SU-DHL-6 (cell line): ENCODE measurements around the gene CACNA1C.

ENCODE experiments used
- H2AFZ ChIP-seq: fragments of 200-600 bp; sonication (generic); 2 replicates; pipeline ENCODE4 v1.6.1; 2014; ENCODE audit warnings: low read depth, mild to moderate bottlenecking, moderate library complexity, mixed read lengths, antibody characterized with exemption, low read length; ENCODE audit not compliant: severe bottlenecking
- H3F3A ChIP-seq: fragments of 200-600 bp; shearing (Covaris generic); 2 replicates; pipeline ENCODE4 v1.6.0; 2016; ENCODE audit warnings: antibody characterized with exemption, mild to moderate bottlenecking; ENCODE audit not compliant: insufficient read depth
- H3K27ac ChIP-seq: fragments of 200-600 bp; sonication (generic); 2 replicates; pipeline ENCODE4 v1.5.1; 2016; ENCODE audit warnings: low read depth, mild to moderate bottlenecking, low read length, moderate library complexity, mixed read lengths
- H3K27me3 ChIP-seq: fragments of 200-600 bp; sonication (generic), shearing (Covaris generic); 2 replicates; pipeline ENCODE4 v1.6.0; 2014; ENCODE audit warnings: mild to moderate bottlenecking, low read length
- H3K36me3 ChIP-seq: fragments of 200-600 bp; sonication (generic); 2 replicates; pipeline ENCODE4 v1.6.1; 2014; ENCODE audit warnings: mild to moderate bottlenecking, low read length, mixed read lengths
- H3K4me2 ChIP-seq: fragments of 300-600, 200-600 bp; shearing (Covaris generic), sonication (generic); 2 replicates; pipeline ENCODE4 v1.6.0; 2014; ENCODE audit warnings: low read length, low read depth, mild to moderate bottlenecking; ENCODE audit not compliant: poor library complexity, severe bottlenecking
- H3K4me3 ChIP-seq: fragments of 200-600 bp; sonication (generic); 2 replicates; pipeline ENCODE4 v1.5.1; 2014; ENCODE audit warnings: antibody characterized with exemption, low read length, mild to moderate bottlenecking, mixed read lengths; ENCODE audit not compliant: insufficient read depth, poor library complexity, severe bottlenecking
- H3K79me2 ChIP-seq: fragments of 200-600 bp; sonication (generic); 2 replicates; pipeline ENCODE4 v1.6.1; 2014; ENCODE audit warnings: mild to moderate bottlenecking, low read length, moderate library complexity; ENCODE audit not compliant: insufficient read depth
- H3K9ac ChIP-seq: fragments of 200-600 bp; sonication (generic); 2 replicates; pipeline ENCODE4 v1.7.0; 2014; ENCODE audit warnings: mild to moderate bottlenecking, low read length
- H3K9me2 ChIP-seq: fragments of 200-600 bp; sonication (generic); replicated peaks from 2 replicates; pipeline ENCODE4 v1.6.1; 2014; ENCODE audit warnings: low read length; ENCODE audit not compliant: insufficient read depth
- H3K9me3 ChIP-seq: fragments of 200-600 bp; sonication (generic); 2 replicates; pipeline ENCODE4 v1.6.1; 2014; ENCODE audit warnings: low read length, mixed read lengths; ENCODE audit not compliant: insufficient read depth
- H4K20me1 ChIP-seq: fragments of 200-600 bp; sonication (generic); 2 replicates; pipeline ENCODE4 v1.6.1; 2014; ENCODE audit warnings: low read depth, mild to moderate bottlenecking, antibody characterized with exemption, low read length, moderate library complexity, mixed read lengths
- EZH2phosphoT487 ChIP-seq: fragments of 200-600 bp; sonication (generic), shearing (Covaris generic); conservative IDR thresholded peaks from 2 replicates; pipeline ENCODE4 v1.6.1; 2018; ENCODE audit warnings: mild to moderate bottlenecking, antibody characterized with exemption, low read length, moderate library complexity, mixed read lengths
- TF ChIP-seq, protein P1 (sequence below): fragments of 200-600 bp; sonication (generic); IDR thresholded peaks from one replicate; pipeline ENCODE4 v1.5.1; 2017; ENCODE audit warnings: antibody characterized with exemption, mild to moderate bottlenecking, low read length, moderate library complexity; ENCODE audit not compliant: insufficient read depth, poor library complexity, severe bottlenecking

Gene CACNA1C

GRCh38 chr12:2034633-2035430, 18.0 kb upstream of the CACNA1C start:
- H3K79me2 ChIP-seq, result no peaks in the 10 kb centered on the region
- no peaks in the 10 kb centered on the region for H3F3A ChIP-seq
- H3K4me3 ChIP-seq, result peak overlapping the region; percentile 42
- H3K4me2 ChIP-seq, result peak overlapping the region; percentile 54
- H3K9me3 ChIP-seq, result no peaks in the 10 kb centered on the region
- H4K20me1 ChIP-seq, result no peaks in the 10 kb centered on the region
- TF ChIP-seq EZH2phosphoT487, result no peak
- TF ChIP-seq, protein P1, sequence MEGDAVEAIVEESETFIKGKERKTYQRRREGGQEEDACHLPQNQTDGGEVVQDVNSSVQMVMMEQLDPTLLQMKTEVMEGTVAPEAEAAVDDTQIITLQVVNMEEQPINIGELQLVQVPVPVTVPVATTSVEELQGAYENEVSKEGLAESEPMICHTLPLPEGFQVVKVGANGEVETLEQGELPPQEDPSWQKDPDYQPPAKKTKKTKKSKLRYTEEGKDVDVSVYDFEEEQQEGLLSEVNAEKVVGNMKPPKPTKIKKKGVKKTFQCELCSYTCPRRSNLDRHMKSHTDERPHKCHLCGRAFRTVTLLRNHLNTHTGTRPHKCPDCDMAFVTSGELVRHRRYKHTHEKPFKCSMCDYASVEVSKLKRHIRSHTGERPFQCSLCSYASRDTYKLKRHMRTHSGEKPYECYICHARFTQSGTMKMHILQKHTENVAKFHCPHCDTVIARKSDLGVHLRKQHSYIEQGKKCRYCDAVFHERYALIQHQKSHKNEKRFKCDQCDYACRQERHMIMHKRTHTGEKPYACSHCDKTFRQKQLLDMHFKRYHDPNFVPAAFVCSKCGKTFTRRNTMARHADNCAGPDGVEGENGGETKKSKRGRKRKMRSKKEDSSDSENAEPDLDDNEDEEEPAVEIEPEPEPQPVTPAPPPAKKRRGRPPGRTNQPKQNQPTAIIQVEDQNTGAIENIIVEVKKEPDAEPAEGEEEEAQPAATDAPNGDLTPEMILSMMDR, result peak; percentile 57
- H3K36me3 ChIP-seq, result no peaks in the 10 kb centered on the region
- H3K9me2 ChIP-seq, result no peaks in the 10 kb centered on the region
- no peak overlapping the region for H3K27ac ChIP-seq
- no peaks in the 10 kb centered on the region; the same call in 1 of the 2 replicates for H3K27me3 ChIP-seq
- H2AFZ ChIP-seq, result peak overlapping the region; percentile 81
- peak overlapping the region; percentile 30; the same call in 1 of the 2 replicates for H3K9ac ChIP-seq

- H2AFZ ChIP-seq, result peak overlapping the region; percentile 81
- H3F3A ChIP-seq, result no peaks in the 10 kb centered on the region
- peak overlapping the region; percentile 42 for H3K4me3 ChIP-seq
- no peaks in the 10 kb centered on the region; the same call in 1 of the 2 replicates for H3K27me3 ChIP-seq
- H3K9ac ChIP-seq, result peak overlapping the region; percentile 30; the same call in 1 of the 2 replicates
- H3K27ac ChIP-seq, result no peak overlapping the region
- no peak for TF ChIP-seq EZH2phosphoT487
- TF ChIP-seq, protein P1, result no peak
- H3K9me2 ChIP-seq, result no peaks in the 10 kb centered on the region
- no peaks in the 10 kb centered on the region for H3K9me3 ChIP-seq
- H4K20me1 ChIP-seq, result no peaks in the 10 kb centered on the region
- H3K79me2 ChIP-seq, result no peaks in the 10 kb centered on the region
- H3K4me2 ChIP-seq, result peak overlapping the region; percentile 54
- no peaks in the 10 kb centered on the region for H3K36me3 ChIP-seq
Measured at GRCh38 chr12:2035431-2036055, 17.2 kb upstream of the CACNA1C start.

- H3K9me2 ChIP-seq, result no peaks in the 10 kb centered on the region
- H3K36me3 ChIP-seq, result no peaks in the 10 kb centered on the region
- no peak overlapping the region for H3K4me2 ChIP-seq
- H3K4me3 ChIP-seq, result no peak overlapping the region
- no peak overlapping the region for H3K27ac ChIP-seq
- H3K79me2 ChIP-seq, result no peaks in the 10 kb centered on the region
- H2AFZ ChIP-seq, result no peak overlapping the region
- no peaks in the 10 kb centered on the region for H3F3A ChIP-seq
- no peaks in the 10 kb centered on the region for H4K20me1 ChIP-seq
- TF ChIP-seq EZH2phosphoT487, result no peak
- TF ChIP-seq, protein P1, result no peak
- H3K9me3 ChIP-seq, result no peaks in the 10 kb centered on the region
- no peak overlapping the region for H3K9ac ChIP-seq
- no peaks in the 10 kb centered on the region; the same call in 1 of the 2 replicates for H3K27me3 ChIP-seq
Measured at GRCh38 chr12:2039034-2039433, 13.8 kb upstream of the CACNA1C start.
